GM19452 (cell line): ENCODE measurements around the gene GNAI1.

ENCODE experiments used
- ATAC-seq: cut with Tn5 transposase; IDR thresholded peaks from one replicate; pipeline ENCODE4 v1.9.1; 2021; ENCODE audit not compliant: unreplicated experiment

Gene GNAI1

DNA sequence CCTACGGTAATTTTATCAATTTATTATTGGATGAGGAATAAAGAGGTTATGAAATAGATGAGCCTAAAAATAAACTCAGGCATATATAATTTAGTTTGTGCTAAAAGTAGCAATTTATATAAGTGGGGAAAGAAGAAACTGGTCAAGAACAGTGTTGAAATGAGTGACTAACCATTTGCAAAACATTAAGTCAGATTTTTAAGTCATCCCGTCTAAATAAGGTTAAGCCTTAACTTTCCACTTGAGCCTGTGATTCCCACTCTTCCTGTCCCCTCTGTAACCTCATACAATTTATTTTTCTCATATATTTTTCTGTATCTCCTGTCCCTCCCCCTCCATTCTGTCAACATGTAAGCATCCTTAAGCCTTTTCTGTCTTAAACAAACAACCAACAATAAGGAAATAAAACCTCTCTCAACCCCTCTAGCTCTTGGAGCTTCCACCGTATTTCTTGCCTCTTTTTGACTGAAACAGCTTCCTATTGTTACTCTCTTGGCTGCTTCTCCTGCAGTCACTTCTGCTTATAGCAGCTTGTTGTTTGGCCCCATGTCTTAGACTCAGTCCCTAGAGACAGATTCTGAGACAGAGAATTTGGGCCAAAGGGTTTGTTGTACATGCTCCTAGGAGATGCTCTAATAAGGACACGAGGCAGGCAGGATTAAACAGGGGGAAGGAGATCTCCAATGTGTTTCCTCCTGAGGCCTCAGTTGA lies 109.7 kb downstream of the GNAI1 start:
- ATAC-seq = no peak

DNA sequence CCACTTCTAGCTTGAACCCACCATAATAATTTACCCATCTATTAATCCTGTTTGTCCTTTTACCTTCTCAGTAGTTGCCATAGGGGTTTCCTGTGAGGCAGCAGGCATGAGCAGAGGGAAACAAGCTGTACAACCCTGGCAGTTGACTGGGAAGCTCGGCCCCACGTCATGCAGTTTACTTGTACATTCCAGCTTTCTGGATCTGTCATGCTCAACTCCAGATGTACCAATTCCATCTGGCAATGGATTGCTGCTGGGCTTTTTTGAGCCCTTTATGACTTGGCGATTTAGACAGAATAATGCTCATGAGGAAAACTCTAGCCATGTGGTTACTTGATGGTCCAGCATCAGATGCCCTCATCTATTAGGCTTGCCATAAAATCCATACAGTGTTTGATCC lies 112.5 kb downstream of the GNAI1 start:
- ATAC-seq = no peak

DNA sequence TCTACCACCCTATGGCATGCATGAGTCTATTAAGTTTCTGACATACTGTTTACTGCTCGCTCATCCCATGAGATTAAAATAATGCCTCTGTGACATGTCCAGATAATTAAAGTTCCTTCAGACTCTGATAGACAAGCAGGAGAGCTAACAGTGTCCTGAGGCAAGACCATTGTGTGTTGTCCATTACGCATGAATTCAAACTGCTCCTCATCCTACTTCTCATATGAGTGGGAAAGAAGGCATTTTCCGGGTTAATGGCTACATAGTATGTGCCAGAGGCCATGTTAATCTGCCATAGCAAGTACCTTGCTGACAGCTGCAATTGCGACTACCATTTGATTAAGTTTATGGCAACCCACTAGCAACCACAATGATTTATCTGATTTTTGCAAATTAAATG lies 113.3 kb downstream of the GNAI1 start:
- ATAC-seq = no peak

DNA sequence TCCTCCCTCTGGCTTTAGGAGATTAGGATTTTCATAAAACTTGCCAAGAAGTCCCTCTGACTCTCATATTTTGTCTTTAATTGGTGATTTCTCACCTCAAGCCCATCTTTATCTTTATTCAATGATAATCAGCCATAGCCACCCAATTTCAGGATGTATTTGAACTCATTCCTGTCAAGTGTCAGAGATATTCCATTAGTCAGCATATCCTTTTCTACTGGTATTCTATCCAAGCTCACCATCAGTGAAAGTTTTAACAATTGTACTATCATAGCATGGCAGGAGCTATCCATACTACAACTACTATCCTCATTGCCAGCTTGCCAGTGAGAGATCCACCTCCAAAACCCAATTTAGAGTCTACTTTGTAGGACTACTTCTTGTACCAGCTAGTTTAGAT lies 114.6 kb downstream of the GNAI1 start:
- no peak for ATAC-seq

DNA sequence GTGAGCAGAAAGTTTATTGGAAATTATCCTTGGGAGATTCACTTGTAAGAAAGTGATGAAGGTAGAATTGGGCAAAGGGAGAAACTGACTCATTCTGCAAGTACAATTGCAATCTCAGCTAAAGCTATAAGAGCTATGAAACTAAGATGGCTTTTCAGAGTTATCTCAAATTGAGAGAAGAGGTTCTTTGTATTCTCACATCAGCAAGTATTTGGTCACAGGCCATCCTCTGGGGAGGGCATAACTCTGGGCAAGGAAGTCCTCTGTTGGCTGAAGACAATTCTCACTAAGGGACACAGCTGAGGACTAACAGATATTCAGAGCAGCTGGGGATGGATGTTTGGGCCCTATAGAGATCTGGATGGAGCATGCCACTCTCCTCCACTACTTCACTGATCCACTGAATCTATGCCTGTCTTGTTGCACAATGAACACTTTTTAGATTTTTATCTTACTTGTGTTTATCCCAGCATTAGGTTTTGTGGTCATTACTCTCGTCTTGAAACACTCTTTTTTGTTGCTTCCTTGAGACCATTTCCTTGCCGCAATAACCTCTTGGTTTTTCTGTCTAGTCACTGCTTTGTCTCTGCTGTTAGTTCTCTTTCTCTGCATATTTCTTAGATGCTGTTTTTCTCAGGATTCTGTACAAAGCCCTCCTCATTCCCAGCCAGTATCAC lies 115.1 kb downstream of the GNAI1 start:
- ATAC-seq = no peak

DNA sequence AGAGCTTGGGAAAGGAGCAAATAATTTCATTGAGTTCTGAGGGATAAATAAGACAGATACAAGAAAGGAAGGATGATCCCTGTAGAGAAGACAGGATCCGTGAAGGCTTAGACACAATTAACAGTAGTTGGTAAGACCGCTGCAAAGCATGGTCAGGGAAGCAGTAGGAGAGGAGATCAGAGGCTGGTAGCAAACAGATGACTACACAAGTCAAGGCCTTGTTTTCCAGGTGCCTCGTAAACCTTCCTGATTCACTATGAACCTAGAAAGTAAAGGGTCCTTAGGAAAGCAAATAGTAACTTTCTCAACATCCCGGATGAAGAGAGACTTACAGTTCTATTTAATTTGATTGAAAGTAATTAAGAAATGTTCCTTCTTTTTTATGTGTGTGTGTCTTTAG lies 118.6 kb downstream of the GNAI1 start:
- ATAC-seq = no peak

DNA sequence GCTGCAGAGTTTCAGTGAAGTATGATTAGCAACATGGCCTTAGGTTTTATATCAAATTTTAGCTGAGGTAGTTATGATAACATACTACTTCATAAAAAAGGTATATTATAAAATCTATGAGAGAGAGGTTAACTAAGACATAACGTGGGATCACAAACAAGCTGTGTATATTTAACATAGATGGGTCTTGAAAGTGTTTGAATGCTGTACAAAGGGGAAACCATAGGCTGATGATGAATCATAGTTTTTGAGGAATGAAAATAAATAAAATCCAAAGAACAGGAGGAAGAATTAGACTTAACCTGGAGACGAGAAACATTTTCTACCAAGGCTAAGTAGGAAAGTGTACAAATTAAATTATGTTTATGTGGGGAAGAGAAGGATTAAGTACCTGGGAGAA lies 119.0 kb downstream of the GNAI1 start:
- no peak for ATAC-seq

DNA sequence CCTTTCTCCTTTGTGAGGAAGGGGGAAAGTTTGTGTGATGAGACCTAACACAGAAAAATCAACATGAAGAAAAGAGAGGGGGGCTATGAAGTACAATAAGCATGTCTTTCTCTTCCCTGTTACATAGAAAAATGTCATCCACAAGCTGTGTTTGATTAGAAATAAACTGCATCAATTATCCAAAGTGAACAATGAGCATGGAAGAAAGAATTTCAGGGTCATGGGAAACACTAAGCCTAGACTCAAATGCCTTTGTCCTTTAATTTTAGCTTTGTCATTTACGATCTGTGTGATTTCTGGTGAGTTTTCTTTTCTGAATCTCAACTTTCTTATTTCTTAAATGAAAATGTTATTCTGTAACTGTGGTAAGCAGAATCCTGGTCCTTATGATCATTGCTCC lies 121.0 kb downstream of the GNAI1 start:
- no peak for ATAC-seq

DNA sequence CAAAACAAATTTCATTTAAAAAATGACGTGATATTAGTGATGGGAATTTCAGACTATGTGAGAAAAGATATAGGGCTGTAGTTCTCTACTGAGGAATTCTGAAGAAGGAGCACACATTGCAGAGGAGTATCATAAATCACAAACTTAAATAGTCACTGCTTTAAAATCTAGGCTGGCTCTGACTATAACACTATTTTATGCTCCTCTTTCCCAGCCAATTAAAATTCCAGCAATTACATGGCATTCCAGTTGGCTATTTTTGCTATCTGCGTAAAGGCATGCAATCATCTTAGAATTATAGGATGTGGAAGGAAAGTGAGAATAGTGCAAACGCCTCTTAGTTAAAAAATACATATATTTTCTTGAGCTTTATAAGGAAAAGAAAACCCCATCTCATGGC lies 123.1 kb downstream of the GNAI1 start:
- no peak for ATAC-seq

DNA sequence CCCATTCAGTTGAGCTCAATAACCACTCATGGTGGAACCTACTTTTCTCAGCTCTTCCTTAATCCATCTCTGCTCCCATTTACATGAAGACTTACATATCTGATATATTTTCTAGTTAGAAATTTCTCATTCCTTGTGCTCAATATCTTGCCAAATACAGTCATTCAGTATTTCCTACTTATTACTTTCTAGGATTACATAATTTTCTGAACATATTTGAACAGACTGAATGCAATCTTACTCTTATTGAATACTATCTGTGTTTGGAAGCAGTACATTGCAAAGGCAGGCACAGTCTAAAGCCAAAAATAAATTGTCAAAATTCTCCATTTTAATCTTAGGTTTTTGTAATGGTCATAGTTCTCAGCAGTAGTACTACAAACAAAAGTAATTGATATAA lies 126.0 kb downstream of the GNAI1 start:
- ATAC-seq = no peak

DNA sequence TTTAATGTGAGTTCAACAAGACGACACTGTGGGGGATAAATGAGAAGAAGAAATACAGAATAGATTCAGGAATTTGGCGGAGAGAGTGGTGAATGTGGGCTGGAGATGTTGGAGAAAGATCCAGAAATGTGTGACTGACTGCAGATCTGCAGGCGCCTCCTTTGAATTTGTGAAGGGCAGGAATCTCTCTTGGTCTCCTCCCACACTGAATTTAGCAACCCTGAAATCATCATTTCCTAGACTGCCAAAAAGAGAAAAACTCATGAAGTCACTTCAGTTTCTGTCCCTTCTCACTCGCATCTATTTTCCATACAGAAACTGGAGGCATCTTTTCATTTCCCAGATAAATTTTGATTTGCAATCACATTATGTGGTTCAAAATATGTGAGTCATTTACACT lies 128.7 kb downstream of the GNAI1 start:
- no peak for ATAC-seq

DNA sequence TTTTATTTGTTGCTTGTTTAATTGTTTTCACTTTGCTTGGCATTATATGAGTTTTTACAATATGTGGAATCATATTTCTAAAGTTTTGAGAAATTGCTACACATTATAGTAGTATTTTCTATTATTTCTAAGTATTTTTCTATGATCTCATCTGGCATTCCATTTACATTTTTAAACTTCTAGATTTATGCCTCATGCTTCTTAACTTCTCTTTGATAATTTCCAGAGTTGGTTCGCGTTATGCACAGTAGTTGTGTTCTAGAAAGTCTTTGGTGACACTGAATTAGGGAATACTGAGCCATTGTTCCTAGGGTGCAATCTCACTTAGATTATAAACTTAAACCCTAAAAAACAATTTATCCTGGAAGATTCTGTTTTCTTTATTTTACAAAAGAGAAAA lies 129.2 kb downstream of the GNAI1 start:
- no peak for ATAC-seq

DNA sequence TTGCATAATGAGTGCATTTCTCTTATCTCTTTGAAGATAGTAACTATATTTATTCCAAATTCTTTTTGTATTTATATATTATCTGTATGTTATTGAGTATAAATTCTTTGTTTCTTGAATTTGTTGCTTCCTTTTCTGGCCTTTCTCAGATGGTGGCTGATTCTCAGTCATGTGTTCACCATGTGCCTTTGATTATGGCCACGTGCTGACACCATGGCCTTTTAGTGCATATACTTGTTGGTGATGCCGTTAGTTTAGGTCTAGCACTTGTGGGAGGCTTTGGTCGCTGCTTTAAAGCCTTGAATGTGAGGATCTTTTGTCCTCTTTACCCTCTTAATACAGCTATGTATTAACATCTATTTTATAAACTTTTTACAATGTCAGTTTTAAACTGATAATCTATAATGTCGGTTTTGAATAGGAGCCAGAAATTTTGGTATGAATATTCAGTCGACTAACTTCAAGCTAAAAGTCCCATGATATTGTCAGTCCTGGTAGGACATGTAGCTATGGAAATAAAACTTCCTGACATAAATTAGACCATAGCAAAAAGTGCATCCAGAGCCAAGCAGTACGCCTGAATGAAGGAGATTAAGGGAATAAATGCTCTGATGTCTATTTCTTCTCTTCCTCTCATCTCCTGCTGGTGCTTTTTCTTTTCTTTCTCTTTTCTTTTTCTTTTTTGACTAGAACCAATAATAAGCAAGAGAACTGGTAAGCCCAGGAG lies 130.3 kb downstream of the GNAI1 start:
- ATAC-seq = no peak

DNA sequence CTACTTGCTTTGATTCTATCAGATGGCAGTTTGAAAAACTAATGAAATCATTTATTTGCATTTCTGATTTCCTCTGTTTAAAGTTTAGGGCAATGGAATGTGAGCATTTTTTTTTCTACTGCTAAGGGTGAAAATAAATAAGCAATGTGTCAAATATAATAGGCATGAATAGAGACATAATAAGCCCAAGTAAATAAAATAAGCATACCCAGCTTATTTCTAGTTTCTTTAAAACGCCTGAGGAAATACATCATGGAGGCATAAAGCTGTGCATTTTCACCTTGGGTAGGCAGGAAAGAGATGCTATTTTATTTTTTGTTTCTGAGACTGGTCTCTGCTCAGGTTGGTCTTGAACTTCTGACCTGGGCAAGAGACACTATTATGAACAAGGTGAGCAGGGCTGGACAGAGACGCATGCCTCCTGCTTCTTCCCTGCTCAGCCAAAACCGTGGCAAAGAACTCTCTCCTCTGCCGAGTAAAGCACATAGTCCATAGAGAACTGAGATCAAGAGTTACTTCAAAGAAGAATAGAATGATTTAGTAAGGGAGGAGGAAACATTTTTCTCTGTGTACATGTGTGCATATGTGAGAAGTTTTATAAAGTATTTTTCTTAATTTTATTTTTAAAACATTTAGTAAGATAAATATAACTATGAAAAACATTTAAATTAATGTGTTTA lies 138.1 kb downstream of the GNAI1 start:
- no peak for ATAC-seq

DNA sequence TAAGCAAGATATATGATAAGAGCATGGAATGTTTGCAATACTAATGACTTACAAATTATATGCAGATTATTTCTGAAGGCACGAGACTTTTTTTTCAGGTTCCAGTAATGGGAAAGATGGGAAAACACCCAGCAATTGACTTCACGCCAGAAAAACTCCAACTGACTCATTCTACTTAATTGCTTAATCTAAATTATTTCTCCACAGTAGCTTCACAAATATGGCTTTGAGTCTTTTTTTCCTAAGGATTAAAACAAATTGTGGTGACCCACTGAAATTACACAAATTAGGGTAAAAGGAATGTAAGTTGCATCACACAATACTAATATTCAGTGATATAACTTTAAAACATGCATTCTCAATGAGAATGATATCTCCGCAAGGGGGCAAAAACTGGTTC lies 138.7 kb downstream of the GNAI1 start:
- no peak for ATAC-seq

DNA sequence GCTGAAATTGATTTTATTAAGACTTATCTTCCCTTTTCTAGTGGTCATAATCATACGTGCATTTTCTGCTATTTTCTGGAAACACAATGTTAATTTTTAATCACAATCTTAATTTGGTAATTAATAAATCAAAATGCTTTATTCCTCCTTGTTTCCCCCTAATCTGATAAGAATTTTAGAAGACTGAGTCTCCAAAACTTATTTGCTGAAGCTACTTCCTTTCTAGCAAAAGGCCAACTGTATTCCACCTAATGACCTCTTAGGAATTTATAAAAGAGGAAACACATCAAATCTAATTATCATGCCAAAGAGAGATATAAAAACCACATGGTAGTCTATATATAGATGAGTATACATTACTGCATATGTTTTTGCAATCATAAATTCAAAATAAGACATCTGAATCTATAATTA lies 140.6 kb downstream of the GNAI1 start:
- ATAC-seq = no peak
